Testis (tissue), 2 donors: ENCODE results near the gene PLEKHO2.

ENCODE experiments used
- POLR2A ChIP-seq: fragments of 450-650 bp; IDR thresholded peaks from one replicate; pipeline ENCODE4 v1.6.1; 2017; ENCODE audit warnings: antibody characterized with exemption, mild to moderate bottlenecking, moderate library complexity
- TF ChIP-seq, protein P1 (sequence below), 3 experiments: fragments of 450-650 bp in 2 of 3; fragments of 200-600 bp in 1 of 3; sonication (generic) in 1 of 3; IDR thresholded peaks; one replicate each; pipeline ENCODE4 v1.5.1; 2016 to 2019; ENCODE audit warnings: antibody characterized with exemption in 3 of 3, mild to moderate bottlenecking in 2 of 3, moderate library complexity in 1 of 3

DNA sequence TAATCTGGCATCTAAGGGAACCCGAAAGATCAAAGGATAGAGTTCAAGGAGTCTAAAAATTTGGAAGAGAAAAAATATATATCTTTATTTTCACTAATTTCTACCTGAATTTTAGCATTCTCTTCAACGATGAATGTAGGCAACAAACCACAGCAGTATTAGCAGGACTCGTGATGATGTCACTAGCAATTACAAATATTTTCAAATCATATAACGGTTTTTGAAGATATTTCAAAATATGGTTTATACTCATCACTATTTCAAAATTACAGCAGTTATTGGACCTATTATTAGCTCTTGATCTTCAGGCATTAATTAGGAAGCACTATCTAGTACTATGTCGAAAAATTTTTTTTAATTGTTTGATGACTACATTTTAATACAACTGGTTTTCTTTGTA lies 43.0 kb downstream of the PLEKHO2 start:
- no peak for TF ChIP-seq POLR2A
- TF ChIP-seq, protein P1, sequence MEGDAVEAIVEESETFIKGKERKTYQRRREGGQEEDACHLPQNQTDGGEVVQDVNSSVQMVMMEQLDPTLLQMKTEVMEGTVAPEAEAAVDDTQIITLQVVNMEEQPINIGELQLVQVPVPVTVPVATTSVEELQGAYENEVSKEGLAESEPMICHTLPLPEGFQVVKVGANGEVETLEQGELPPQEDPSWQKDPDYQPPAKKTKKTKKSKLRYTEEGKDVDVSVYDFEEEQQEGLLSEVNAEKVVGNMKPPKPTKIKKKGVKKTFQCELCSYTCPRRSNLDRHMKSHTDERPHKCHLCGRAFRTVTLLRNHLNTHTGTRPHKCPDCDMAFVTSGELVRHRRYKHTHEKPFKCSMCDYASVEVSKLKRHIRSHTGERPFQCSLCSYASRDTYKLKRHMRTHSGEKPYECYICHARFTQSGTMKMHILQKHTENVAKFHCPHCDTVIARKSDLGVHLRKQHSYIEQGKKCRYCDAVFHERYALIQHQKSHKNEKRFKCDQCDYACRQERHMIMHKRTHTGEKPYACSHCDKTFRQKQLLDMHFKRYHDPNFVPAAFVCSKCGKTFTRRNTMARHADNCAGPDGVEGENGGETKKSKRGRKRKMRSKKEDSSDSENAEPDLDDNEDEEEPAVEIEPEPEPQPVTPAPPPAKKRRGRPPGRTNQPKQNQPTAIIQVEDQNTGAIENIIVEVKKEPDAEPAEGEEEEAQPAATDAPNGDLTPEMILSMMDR (IDR thresholded peaks at IDR 0.05), result no peak
